Bone marrow (tissue), 2 donors: ENCODE results near the gene SDHA.
"Not testable (repeated sequence)": the region's sequence is repeated elsewhere in the genome, so short reads cannot be mapped to it uniquely, and the experiment has no call there.

Experiments used
- DNase-seq, 2 donors: peaks; one replicate each; lab custom pipeline; 2025; lab: John Stamatoyannopoulos, UW

Gene SDHA

GRCh38 chr5:186091-187041 is 31.8 kb upstream of the SDHA start:
- DNase-seq, result no peak

GRCh38 chr5:187042-187431 is 31.1 kb upstream of the SDHA start:
- DNase-seq, result no peak

GRCh38 chr5:187617-188451 is 30.3 kb upstream of the SDHA start:
- no peak for DNase-seq

- DNase-seq, result peak; percentile 32 to 51
Observed at GRCh38 chr5:188488-189481, 29.3 kb upstream of the SDHA start.

- no peak for DNase-seq
Observed at GRCh38 chr5:189486-189885, 28.6 kb upstream of the SDHA start.

- DNase-seq, result no peak
Observed at GRCh38 chr5:189976-190365, 28.1 kb upstream of the SDHA start.

- DNase-seq, result no peak
Observed at GRCh38 chr5:190366-191035, 27.6 kb upstream of the SDHA start.

- no peak for DNase-seq
Observed at GRCh38 chr5:191036-191948, 26.8 kb upstream of the SDHA start, which contains the start of gene LRRC14B. TSS of gene LRRC14B (plus strand) at chr5:191495. CDS start at chr5:191539, 44 bp downstream.

- DNase-seq, result no peak
Observed at GRCh38 chr5:191949-192690, 26.0 kb upstream of the SDHA start.

GRCh38 chr5:192691-192969 is 25.5 kb upstream of the SDHA start:
- DNase-seq, result no peak

GRCh38 chr5:192970-193831 is 24.9 kb upstream of the SDHA start:
- no peak for DNase-seq

GRCh38 chr5:194102-194501 is 24.0 kb upstream of the SDHA start:
- DNase-seq, result no peak

- no peak for DNase-seq
Observed at GRCh38 chr5:194603-195209, 23.4 kb upstream of the SDHA start.

- DNase-seq, result no peak
Observed at GRCh38 chr5:195401-196160, 22.5 kb upstream of the SDHA start.

- DNase-seq, result no peak
Observed at GRCh38 chr5:196350-196749, 21.8 kb upstream of the SDHA start.

GRCh38 chr5:197031-197430 is 21.1 kb upstream of the SDHA start:
- not testable (repeated sequence) for DNase-seq

- DNase-seq, result no peak
Observed at GRCh38 chr5:197892-198489, 20.1 kb upstream of the SDHA start.
